Astrocyte of the hippocampus (primary cell): ENCODE data around the gene CIC.
"Not testable (repeated sequence)": the region's sequence is repeated elsewhere in the genome, so short reads cannot be mapped to it uniquely, and the experiment has no call there.

Source experiments
- DNase-seq: peaks from one replicate; pipeline ENCODE4 v3.0.0; 2011; ENCODE audit warnings: low read depth, low spot score

Gene CIC

DNA sequence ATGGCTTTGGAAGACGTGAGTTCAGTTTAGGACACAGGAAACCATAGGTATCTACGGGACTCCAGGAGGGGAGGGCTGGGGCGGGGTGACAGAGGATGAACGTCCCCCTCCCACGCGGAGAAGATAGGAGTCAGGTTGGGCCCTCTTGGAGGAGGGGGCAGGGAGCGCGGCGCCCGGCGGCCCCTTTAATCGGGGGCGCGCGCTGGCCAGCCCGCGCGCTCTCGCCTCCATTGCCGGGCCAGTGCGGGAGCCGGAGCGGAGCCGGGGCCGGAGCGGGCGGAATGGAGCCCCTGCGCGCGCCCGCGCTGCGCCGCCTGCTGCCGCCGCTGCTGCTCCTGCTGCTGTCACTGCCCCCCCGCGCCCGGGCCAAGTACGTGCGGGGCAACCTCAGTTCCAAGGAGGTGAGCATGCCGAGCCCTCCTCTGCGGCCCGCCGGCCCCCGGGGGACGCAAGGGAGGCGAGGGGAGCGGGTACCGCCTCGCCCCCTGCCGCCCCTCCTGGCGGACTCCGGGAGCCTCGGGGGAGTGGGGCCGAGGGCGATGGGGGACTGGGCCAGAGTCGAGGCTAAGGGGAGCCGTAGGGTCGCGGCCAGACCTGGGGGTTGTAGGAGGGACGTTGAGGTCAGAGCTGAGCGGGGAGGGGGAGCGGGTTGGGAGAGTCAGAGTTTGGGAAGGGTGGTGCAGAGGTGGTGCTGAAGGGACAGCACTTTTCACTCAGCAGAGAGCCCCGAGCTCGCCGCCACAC is 44.2 kb downstream of the CIC start, which contains the start of gene TMEM145:
Gene TMEM145, plus strand, starts transcription at position 214 of the 744 bp plus-strand sequence. Its CDS starts 68 bp downstream, at position 282.
- DNase-seq = peak; percentile 75

DNA sequence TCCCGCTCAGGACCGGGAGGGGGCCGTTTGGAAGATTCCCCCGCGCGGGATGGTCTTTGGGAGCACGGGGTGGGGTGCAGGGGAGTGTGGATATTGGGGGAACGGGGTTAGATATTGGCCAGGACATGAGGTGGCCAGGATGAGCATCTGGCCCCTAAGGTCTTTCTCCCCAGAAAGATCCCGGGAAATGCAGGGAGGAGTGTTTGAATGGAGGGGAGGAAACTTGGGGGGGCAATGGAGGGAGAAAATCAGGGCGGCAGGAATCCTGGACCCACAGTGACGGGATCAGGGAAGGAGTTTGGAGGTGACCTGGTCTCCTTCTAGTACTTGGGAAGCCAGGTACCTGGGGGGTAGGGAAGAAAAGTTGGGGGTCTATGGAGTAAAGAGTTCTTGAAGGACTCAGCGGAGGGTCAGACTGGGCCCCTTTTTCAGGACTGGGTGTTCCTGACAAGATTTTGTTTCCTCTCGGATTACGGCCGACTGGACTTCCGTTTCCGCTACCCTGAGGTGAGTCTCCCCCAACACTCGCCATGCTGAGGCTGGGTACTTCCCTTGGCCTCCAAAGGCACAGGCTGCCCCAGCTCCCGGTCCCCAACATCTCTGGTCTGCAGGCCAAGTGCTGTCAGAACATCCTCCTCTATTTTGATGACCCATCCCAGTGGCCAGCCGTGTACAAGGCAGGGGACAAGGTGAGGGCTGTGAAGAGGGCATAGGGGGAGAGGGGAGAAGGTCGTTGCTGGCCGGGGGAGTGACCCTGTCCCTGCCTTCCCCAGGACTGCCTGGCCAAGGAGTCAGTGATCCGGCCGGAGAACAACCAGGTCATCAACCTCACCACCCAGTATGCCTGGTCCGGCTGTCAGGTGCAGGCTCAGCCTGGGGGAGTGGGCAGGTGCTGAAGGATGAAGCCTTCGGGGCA is 45.0 kb downstream of the CIC start:
- no peak for DNase-seq

DNA sequence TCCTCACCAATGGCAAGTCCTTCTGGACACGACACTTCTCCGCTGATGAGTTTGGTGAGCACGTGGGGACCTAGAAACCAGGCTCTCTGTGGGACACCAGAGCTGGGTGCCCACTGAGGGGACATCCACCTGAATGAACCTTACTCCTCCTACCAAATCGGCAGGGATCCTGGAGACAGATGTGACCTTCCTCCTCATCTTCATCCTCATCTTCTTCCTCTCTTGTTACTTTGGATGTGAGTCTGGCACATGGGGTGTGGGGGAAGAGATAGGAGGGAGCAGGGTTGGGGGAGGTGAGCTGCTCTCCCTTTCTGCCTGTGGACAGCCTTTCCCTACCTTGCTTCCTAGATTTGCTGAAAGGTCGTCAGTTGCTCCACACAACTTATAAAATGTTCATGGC is 46.0 kb downstream of the CIC start:
- no peak for DNase-seq

DNA sequence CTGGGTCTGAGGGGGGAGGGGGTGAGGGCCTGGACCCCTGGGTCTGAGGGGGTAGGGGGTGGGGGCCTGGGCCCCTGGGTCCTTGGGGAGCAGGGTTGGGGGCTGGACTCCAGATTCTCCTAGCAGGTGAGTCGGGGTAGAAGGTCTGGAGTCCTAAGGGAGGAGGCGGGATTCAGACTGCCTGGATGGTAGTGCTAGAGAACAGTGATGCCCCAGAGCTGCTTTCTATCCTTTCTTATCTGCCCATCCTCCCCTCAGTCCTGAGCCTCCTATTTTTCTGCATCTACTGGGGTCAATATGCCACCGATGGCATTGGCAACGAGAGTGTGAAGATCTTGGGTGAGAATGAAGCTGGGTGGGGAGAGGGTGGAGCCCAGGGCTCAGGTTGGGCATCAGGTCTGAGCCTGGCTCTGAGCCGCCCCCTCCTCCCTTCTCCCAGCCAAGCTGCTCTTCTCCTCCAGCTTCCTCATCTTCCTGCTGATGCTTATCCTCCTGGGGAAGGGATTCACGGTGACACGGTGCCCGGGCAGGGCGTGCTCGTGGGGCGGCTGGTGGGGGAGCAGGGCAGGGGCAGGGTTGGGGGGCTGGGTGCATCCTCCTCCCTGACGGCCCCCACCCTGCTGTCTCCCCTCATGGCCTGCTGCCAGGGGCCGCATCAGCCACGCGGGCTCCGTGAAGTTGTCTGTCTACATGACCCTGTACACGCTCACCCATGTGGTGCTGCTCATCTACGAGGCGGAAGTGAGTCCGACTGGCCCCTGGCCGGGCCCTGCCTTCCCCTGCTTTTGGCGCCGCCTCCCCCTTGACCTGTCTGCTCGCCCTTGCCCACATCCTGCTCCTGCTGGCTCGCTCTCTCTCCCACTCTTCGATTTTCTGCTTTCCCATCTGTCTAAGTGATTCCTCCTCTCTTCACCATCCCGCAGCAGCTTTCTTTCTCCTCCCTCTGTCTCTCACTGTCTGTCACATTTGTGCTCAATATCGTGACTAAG is 47.5 kb downstream of the CIC start:
- DNase-seq = no peak

DNA sequence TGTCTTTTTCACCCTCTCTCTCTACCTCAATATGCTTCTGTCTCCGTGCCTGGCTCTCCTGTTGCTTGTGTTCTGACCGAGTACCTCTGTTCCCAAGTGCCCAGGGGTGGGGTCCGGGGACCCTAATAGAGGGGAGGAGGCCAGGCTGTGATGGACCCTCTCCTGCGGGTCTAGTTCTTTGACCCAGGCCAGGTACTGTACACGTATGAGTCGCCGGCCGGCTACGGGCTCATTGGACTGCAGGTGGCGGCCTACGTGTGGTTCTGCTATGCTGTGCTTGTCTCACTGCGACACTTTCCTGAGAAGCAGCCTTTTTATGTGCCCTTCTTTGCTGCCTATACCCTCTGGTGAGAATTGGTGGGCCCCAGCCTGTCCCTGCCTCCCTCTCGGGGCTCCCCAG is 48.5 kb downstream of the CIC start:
- DNase-seq = no peak

DNA sequence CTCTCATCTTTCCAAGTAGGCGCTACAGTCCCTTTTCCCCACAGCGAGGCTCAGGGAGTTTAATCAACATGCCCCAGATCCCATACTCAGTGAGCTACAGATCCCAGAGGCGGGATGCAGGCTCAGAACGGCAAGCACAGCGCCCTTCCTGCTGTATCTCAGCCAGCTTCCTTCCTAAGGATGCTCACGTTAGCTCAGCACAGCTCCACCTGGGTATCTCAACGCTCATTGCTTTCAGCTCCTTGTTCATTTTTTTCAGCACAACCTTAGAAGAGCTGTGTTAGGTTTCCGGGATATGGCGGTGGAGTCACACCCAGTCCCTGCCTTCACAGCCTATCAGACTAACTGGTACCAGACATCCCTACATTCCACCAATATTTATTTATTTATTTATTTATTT is 53.3 kb downstream of the CIC start:
- no peak for DNase-seq

DNA sequence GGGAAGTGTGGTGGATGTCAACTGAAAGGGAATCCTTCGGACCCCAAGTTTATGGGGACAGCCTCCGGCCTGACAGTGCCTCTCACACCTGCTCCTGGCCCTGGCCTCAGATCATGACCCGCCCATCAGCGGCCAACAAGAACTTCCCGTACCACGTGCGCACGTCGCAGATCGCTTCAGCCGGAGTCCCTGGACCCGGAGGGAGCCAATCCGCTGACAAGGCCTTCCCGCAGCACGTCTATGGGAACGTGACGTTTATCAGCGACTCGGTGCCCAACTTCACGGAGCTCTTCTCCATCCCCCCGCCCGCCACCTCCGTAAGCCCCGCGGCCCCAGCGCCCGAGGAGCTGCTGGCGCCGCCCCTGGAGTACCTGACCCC is 54.4 kb downstream of the CIC start:
- DNase-seq = no peak

DNA sequence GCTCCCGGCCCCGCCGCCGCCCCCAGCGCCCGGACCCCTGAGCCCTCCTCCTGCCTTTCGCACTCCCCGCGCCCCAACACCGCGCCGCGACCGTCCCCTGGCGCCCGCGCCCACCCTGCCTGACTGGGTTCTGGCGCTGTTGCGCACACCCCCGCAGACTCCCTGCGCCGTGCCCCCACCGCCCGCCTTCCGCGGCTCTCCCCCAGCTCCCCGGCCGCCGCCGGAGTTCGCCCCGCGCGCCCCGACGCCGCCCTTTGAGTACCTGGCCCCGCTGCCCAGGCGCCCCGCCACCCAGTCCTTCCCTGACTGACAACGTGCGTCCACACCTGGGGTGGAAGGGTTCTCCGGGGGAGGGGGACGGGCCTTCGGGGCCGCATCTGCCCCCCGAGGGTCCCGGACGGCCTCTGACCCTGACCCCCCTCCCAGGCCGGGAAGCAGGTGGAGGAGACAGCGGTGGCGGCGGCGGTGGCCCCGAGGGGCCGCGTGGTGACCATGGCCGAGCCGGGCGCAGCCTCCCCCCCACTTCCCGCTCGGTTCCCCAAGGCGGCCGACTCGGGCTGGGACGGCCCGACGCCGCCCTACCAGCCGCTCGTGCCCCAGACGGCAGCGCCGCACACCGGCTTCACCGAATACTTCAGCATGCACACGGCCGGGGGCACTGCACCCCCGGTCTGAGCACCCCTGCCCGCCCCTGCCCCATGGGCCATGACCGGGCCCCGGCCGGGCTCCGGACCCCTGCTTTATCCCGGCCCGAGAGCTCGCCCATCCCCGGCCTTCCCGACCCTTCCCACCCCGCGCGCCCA is 55.0 kb downstream of the CIC start:
- DNase-seq = peak; percentile 20

DNA sequence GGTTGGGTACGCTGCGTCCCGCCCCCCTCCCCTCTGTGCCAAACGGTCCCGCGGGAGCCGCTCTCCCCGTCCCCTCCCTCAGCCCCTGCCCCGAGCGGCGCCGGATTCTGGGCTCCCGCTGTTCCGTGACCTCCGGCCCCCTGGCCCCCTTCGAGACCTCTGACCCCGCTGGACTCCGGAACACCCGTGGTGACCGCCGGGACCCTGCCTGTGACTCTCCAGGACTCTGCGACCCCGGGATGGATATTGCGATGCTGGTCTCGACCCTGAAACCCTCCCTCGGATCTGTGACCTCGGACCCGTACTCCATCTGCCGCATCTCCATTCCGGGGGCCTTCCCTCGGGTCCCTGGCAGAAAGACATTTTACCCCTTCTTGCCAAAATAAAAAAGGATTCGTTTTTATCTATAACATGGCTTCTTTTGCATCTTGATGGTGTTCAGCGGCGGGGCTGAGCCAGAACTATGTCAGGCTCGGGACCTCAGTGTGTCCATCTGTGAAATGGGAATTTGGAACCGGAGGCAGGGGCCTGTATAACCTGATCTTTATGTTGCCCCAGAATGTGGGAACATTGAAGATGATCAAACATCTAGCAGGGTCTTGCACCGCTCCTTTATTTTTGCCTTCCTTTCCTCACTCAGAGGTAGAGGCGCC is 55.7 kb downstream of the CIC start:
- DNase-seq = no peak

DNA sequence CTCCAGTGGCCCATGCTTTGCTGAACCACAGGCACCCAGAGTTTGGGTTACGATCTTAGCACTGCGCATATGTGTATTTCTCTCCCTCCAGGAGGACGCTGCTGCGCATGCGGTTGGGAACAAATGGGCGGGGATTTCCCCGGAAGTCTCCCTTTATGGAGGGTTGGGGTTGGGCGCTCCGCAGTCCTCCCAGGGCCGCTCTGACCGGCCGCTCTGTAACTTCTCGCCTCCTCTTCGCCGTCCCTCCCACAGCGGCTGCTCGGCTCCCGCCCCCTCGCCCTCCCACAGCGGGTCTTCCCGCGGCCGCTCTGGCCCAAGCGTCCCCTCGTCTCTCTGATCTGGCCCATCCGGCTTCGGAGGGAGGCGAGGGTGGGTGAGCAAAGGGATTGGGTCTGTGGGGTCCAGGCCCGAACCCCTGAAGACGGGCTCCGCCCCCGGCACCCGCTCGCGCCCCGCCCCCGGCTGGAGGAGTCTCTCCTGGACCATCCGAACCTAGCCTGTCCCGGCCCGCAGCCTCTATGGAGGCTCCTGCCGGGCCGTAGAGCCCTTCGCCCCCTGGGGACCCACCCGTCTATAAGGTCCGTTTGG is 56.4 kb downstream of the CIC start, which contains the start of gene MEGF8:
Gene MEGF8, plus strand, starts transcription at position 328 of the 588 bp plus-strand sequence. CDS start 609 bp downstream, outside the sequence.
- peak; percentile 100 for DNase-seq

DNA sequence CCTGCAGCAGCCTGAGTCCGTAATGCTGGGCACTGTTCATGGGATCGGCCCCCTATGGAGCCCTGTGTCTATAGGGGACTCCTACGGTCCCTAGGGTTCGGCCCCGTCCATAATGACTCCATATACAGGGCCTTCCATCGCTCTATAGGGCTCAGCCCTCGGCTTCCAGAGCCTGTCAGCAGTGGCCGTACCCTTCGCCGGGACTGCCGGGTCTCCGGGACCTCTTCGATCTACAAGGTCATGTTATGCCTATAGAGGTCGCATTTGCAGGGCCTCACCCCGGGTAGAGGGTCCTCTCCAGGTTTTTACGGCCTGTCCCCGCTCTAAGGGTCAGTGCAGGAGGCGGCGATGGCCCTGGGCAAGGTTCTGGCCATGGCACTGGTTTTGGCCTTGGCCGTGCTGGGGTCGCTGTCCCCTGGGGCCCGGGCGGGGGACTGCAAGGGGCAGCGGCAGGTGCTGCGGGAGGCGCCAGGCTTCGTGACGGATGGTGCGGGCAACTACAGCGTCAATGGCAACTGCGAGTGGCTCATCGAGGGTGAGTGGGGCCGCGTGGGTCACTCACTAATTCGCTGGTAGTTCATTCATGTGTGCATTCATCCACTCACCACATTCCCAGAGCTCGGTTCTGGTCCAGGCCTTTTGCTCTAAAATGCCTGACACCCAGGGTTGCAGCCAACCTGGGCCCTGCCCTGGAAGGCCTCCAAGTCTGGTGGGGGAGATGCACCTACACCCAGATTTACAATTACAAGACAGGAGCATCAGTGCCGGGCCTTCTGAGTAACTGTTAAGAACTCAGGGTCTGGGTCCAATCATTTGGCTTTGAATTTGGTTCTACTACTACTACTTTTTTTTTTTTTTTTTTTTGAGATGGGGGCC is 57.1 kb downstream of the CIC start:
- peak; percentile 27 for DNase-seq

DNA sequence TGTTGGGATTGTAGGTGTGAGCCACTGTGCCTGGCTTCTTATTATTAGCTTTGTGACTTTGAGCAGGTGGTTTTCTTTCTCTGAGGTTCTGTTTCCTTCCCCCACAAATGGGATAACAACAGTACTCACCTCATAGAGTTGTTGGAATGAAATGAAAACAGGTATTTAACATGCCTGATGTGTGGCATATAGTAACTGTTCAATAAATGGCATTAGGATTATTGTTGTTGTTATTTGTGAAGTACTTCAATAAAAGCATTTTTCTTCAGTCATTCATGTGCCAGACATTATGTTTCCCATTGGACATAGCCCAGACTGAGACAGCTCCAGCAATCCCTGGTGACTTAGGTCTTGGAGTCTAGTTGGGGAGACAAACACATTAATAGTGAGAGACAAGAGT is 57.9 kb downstream of the CIC start:
- DNase-seq = no peak

DNA sequence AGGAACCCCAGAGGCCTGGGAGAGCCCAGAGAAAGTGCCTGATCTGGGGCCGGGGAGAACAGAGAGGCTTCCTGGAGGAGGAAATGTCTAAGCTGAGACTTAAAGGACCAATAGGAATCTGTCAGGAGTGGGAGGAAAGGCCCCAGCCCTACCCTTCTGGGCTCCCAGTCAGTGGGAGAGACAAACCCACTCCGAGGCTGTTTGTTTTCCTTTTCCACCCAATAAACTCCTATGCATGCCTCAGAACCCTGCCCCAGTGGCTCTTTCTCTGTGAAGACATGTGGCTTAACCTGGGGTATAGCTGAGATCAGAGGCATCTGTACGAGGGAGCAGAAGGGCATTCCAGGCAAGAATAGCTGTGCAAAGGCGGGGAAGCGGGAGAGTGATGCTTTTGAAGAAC is 58.3 kb downstream of the CIC start:
- DNase-seq = no peak

DNA sequence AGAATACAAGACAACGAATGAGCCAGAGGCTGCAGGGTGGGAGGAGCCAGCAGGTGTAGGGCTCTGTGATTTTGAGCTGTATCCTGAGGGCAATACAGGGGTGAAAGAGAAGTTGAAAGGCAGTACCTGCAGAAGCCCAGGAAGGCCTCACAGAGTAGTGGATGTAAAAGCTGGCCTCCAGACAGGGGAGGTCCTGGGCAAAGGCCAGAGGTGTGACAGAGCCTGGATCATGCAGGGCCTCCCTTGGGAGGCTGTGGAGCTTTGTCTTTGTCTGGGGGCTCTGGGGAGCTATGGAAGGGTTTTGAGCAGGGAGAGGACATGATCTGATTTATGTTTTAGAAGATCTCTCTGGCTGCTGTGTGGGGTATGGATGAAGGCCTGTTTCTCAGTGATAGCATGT is 59.1 kb downstream of the CIC start:
- no peak for DNase-seq

DNA sequence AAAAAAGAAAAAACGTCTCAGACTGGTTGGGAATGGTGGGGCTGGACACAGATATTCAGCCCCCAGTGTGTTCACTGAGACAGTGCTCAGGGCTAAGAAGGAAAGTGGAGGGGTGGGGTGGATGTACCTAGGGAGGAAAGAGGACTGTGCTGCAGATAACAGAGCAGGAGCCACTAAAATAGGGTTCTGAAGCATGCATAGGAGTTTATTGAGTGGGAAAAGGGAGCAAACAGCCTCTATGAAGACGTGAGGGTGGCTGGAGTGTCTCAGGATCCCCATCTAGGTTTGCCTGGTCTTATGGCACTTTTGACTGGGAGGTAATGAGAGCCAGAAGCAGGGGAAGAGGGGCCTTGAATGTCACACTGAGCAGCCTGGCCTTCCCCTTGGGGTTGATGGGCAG is 59.8 kb downstream of the CIC start:
- DNase-seq = no peak

DNA sequence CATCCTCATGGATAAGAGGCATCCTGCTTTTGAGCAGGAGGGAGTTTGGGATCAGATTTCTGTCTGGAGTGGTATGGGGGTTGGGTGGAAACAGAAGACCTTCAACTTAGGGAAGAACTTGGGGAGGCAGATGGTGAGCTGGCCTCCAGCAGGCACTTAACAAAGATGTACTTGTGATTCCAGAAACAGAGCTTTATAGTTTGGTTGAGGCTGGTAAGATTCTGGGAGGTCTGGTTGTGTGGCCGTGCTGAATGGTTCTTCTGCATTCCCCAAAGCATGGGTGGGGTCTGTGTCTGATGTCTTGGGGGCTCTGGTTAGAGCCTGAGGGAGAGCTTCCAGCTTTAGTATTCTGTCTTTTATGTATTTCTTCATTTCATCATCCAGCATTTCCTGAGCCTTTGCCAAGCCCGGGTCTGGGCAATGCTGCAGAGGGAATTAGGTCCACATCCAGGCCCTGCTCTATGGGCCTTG is 61.2 kb downstream of the CIC start:
- DNase-seq = no peak

DNA sequence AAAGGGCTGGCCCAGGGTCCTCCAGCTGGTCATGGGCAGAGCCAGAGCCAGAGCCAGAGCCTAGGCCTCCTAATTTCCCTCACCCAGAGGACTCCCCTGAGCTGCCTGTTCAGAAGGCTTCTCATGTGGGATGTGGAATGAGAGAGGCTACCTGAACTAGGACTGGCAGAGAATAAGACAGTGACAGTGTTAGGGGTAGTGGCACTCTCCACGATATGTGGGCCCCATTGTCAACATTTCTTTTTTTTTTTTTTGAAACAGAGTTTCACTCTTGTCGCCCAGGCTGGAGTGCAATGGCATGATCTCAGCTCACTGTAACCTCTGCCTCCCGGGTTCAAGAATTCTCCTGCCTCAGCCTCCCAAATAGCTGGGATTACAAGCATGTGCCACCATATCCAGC is 62.3 kb downstream of the CIC start:
- not testable (repeated sequence) for DNase-seq

DNA sequence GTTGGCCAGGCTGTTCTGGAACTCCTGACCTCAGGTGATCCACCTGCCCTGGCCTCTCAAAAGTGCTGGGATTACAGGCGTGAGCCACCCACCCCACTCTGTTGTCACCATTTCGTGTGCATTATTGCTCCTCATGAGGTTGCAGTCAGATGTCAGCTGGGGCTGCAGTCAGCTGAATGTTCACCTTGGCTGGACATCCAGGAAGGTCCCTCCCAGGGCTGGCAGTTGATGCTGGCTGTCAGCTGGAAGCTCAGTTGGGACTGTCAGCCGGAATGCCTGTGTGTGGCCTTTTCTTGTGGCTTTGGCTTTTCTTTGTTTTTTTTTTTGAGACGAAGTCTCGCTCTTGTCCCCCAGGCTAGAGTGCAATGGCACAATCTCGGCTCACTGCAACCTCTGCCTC is 63.0 kb downstream of the CIC start:
- DNase-seq = no peak

DNA sequence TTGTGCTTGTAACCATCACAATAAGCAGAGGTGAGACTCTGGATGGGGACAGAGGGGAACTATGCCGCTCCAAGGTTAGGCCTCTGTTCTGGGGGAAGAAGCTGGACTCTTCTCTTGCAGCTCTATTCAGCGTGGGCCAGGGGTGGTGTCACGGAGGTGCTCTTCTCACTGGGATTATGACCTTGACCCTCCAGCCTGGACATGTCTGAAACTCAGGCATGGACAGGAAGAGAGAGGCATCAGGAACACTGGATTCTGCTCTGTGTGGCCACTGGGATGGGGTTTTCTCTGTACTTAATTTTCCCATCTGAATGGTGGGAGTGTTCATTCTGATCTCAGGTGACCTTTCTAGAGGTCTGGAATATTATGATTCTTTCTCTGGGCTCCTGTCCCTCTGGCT is 64.0 kb downstream of the CIC start:
- no peak for DNase-seq
